Measurements from ENCODE around the gene PEA15.

The PEA15 gene

GRCh38 chr1:160167056-160167455 is 38.1 kb upstream of the PEA15 start:
- Histone ChIP-seq H3K9me3 (ENCODE audit: control insufficient read depth, insufficient read depth, low read length) (no peaks in the 10 kb centered on the region), H3K36me3 (ENCODE audit: control insufficient read depth, insufficient read depth, low read length) (no peaks in the 10 kb centered on the region), H3K27me3 (ENCODE audit: control insufficient read depth, insufficient read depth, low read length) (no peaks in the 10 kb centered on the region), H3K9ac (ENCODE audit: low read depth, low read length) (no peak overlapping the region), H3K4me1 (ENCODE audit: control insufficient read depth, insufficient read depth, low read length) (peaks cover 36% of the 10 kb centered on the region), H3K4me3 (ENCODE audit: low read depth, low read length) (no peak overlapping the region)

GRCh38 chr1:160167580-160167979 is 37.6 kb upstream of the PEA15 start:
- H3K4me1 ChIP-seq (ENCODE audit: control insufficient read depth, insufficient read depth, low read length): peaks cover 41% of the 10 kb centered on the region

GRCh38 chr1:160168016-160168415 is 37.2 kb upstream of the PEA15 start:
- no peaks in the 10 kb centered on the region for H3K9me3 ChIP-seq (ENCODE audit: control insufficient read depth, insufficient read depth, low read length)
- H3K4me3 ChIP-seq (ENCODE audit: low read depth, low read length): no peak overlapping the region
- H3K27me3 ChIP-seq (ENCODE audit: control insufficient read depth, insufficient read depth, low read length): peaks cover 2% of the 10 kb centered on the region
- no peak overlapping the region for H3K9ac ChIP-seq (ENCODE audit: low read depth, low read length)
- H3K4me1 ChIP-seq (ENCODE audit: control insufficient read depth, insufficient read depth, low read length): peaks cover 42% of the 10 kb centered on the region
- no peaks in the 10 kb centered on the region for H3K36me3 ChIP-seq (ENCODE audit: control insufficient read depth, insufficient read depth, low read length)

More at GRCh38 chr1:160167580-160167979, 37.6 kb upstream of the PEA15 start:
- Histone ChIP-seq H3K9ac (ENCODE audit: low read depth, low read length) (no peak overlapping the region), H3K4me3 (ENCODE audit: low read depth, low read length) (no peak overlapping the region), H3K27me3 (ENCODE audit: control insufficient read depth, insufficient read depth, low read length) (peaks cover 2% of the 10 kb centered on the region), H3K9me3 (ENCODE audit: control insufficient read depth, insufficient read depth, low read length) (no peaks in the 10 kb centered on the region), H3K36me3 (ENCODE audit: control insufficient read depth, insufficient read depth, low read length) (no peaks in the 10 kb centered on the region)

- Histone ChIP-seq H3K4me3 (ENCODE audit: low read depth, low read length) (no peak overlapping the region), H3K36me3 (ENCODE audit: control insufficient read depth, insufficient read depth, low read length) (no peaks in the 10 kb centered on the region), H3K4me1 (ENCODE audit: control insufficient read depth, insufficient read depth, low read length) (peaks cover 42% of the 10 kb centered on the region), H3K27me3 (ENCODE audit: control insufficient read depth, insufficient read depth, low read length) (peaks cover 2% of the 10 kb centered on the region), H3K9ac (ENCODE audit: low read depth, low read length) (no peak overlapping the region), H3K9me3 (ENCODE audit: control insufficient read depth, insufficient read depth, low read length) (no peaks in the 10 kb centered on the region)
These were observed 36.4 kb upstream of the PEA15 start for GRCh38 chr1:160168609-160169369.

- Histone ChIP-seq H3K27me3 (ENCODE audit: control insufficient read depth, insufficient read depth, low read length) (peaks cover 2% of the 10 kb centered on the region), H3K9me3 (ENCODE audit: control insufficient read depth, insufficient read depth, low read length) (no peaks in the 10 kb centered on the region), H3K4me3 (ENCODE audit: low read depth, low read length) (no peak overlapping the region), H3K4me1 (ENCODE audit: control insufficient read depth, insufficient read depth, low read length) (peaks cover 42% of the 10 kb centered on the region), H3K36me3 (ENCODE audit: control insufficient read depth, insufficient read depth, low read length) (no peaks in the 10 kb centered on the region), H3K9ac (ENCODE audit: low read depth, low read length) (no peak overlapping the region)
These were observed 35.4 kb upstream of the PEA15 start for GRCh38 chr1:160169553-160170399.

GRCh38 chr1:160171354-160171753 is 33.8 kb upstream of the PEA15 start:
- H3K9me3 ChIP-seq (ENCODE audit: control insufficient read depth, insufficient read depth, low read length): no peaks in the 10 kb centered on the region
- H3K36me3 ChIP-seq (ENCODE audit: control insufficient read depth, insufficient read depth, low read length): no peaks in the 10 kb centered on the region
- H3K4me1 ChIP-seq (ENCODE audit: control insufficient read depth, insufficient read depth, low read length): peaks cover 42% of the 10 kb centered on the region
- no peak overlapping the region for H3K9ac ChIP-seq (ENCODE audit: low read depth, low read length)
- no peak overlapping the region for H3K4me3 ChIP-seq (ENCODE audit: low read depth, low read length)
- H3K27me3 ChIP-seq (ENCODE audit: control insufficient read depth, insufficient read depth, low read length): peaks cover 2% of the 10 kb centered on the region

GRCh38 chr1:160171980-160172379 is 33.2 kb upstream of the PEA15 start:
- Histone ChIP-seq H3K27me3 (ENCODE audit: control insufficient read depth, insufficient read depth, low read length) (peaks cover 2% of the 10 kb centered on the region), H3K9ac (ENCODE audit: low read depth, low read length) (no peak overlapping the region), H3K4me3 (ENCODE audit: low read depth, low read length) (peak overlapping the region; percentile 11), H3K4me1 (ENCODE audit: control insufficient read depth, insufficient read depth, low read length) (peaks cover 42% of the 10 kb centered on the region), H3K36me3 (ENCODE audit: control insufficient read depth, insufficient read depth, low read length) (no peaks in the 10 kb centered on the region), H3K9me3 (ENCODE audit: control insufficient read depth, insufficient read depth, low read length) (no peaks in the 10 kb centered on the region)

- Histone ChIP-seq H3K4me1 (ENCODE audit: control insufficient read depth, insufficient read depth, low read length) (peaks cover 11% of the 10 kb centered on the region), H3K9ac (ENCODE audit: low read depth, low read length) (no peak overlapping the region), H3K4me3 (ENCODE audit: low read depth, low read length) (no peak overlapping the region), H3K36me3 (ENCODE audit: control insufficient read depth, insufficient read depth, low read length) (no peaks in the 10 kb centered on the region), H3K9me3 (ENCODE audit: control insufficient read depth, insufficient read depth, low read length) (no peaks in the 10 kb centered on the region), H3K27me3 (ENCODE audit: control insufficient read depth, insufficient read depth, low read length) (peaks cover 2% of the 10 kb centered on the region)
These were observed 28.0 kb upstream of the PEA15 start for GRCh38 chr1:160177231-160177630.

- Histone ChIP-seq H3K36me3 (ENCODE audit: control insufficient read depth, insufficient read depth, low read length) (no peaks in the 10 kb centered on the region), H3K9me3 (ENCODE audit: control insufficient read depth, insufficient read depth, low read length) (no peaks in the 10 kb centered on the region), H3K4me1 (ENCODE audit: control insufficient read depth, insufficient read depth, low read length) (peaks cover 6% of the 10 kb centered on the region), H3K4me3 (ENCODE audit: low read depth, low read length) (no peak overlapping the region), H3K27me3 (ENCODE audit: control insufficient read depth, insufficient read depth, low read length) (no peaks in the 10 kb centered on the region), H3K9ac (ENCODE audit: low read depth, low read length) (no peak overlapping the region)
These were observed 27.5 kb upstream of the PEA15 start for GRCh38 chr1:160177667-160178066.

- H3K4me1 ChIP-seq (ENCODE audit: control insufficient read depth, insufficient read depth, low read length): peaks cover 6% of the 10 kb centered on the region
- H3K4me3 ChIP-seq (ENCODE audit: low read depth, low read length): no peak overlapping the region
- H3K36me3 ChIP-seq (ENCODE audit: control insufficient read depth, insufficient read depth, low read length): no peaks in the 10 kb centered on the region
- no peaks in the 10 kb centered on the region for H3K9me3 ChIP-seq (ENCODE audit: control insufficient read depth, insufficient read depth, low read length)
- no peaks in the 10 kb centered on the region for H3K27me3 ChIP-seq (ENCODE audit: control insufficient read depth, insufficient read depth, low read length)
- H3K9ac ChIP-seq (ENCODE audit: low read depth, low read length): no peak overlapping the region
These were observed 26.5 kb upstream of the PEA15 start for GRCh38 chr1:160178731-160179130.

- H3K36me3 ChIP-seq (ENCODE audit: control insufficient read depth, insufficient read depth, low read length): no peaks in the 10 kb centered on the region
- H3K9me3 ChIP-seq (ENCODE audit: control insufficient read depth, insufficient read depth, low read length): no peaks in the 10 kb centered on the region
- H3K4me1 ChIP-seq (ENCODE audit: control insufficient read depth, insufficient read depth, low read length): peaks cover 6% of the 10 kb centered on the region
- H3K9ac ChIP-seq (ENCODE audit: low read depth, low read length): no peak overlapping the region
- H3K4me3 ChIP-seq (ENCODE audit: low read depth, low read length): no peak overlapping the region
- no peaks in the 10 kb centered on the region for H3K27me3 ChIP-seq (ENCODE audit: control insufficient read depth, insufficient read depth, low read length)
These were observed 25.8 kb upstream of the PEA15 start for GRCh38 chr1:160179336-160179735.

GRCh38 chr1:160186246-160186645 is 18.9 kb upstream of the PEA15 start:
- no peaks in the 10 kb centered on the region for H3K9me3 ChIP-seq (ENCODE audit: control insufficient read depth, insufficient read depth, low read length)
- no peaks in the 10 kb centered on the region for H3K36me3 ChIP-seq (ENCODE audit: control insufficient read depth, insufficient read depth, low read length)
- no peaks in the 10 kb centered on the region for H3K4me1 ChIP-seq (ENCODE audit: control insufficient read depth, insufficient read depth, low read length)
- H3K9ac ChIP-seq (ENCODE audit: low read depth, low read length): no peak overlapping the region
- no peaks in the 10 kb centered on the region for H3K27me3 ChIP-seq (ENCODE audit: control insufficient read depth, insufficient read depth, low read length)
- no peak overlapping the region for H3K4me3 ChIP-seq (ENCODE audit: low read depth, low read length)

All from iPS-15b (cell line).